ENCODE data around the gene SH2B3.

DNA sequence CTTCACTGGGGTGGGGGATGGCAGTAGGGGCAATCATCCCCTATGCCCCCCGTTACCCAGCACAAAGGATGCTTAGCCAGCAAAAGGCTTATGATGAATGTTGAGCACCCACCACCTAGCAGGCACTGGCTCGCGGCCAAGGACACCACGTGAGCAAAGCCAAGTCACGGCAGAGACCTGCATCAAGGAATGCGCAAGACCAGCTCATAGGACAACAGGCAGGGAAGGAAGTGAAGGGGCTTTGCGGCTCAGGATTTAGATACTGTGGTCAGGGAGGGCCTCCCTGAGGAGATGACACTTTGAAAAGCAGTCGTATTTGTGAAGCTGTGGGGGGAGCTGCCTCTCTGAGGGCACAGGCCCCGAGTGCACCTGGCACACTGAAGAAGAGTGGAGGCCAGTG is 32.8 kb downstream of the SH2B3 start:
- TF ChIP-seq, protein P1, sequence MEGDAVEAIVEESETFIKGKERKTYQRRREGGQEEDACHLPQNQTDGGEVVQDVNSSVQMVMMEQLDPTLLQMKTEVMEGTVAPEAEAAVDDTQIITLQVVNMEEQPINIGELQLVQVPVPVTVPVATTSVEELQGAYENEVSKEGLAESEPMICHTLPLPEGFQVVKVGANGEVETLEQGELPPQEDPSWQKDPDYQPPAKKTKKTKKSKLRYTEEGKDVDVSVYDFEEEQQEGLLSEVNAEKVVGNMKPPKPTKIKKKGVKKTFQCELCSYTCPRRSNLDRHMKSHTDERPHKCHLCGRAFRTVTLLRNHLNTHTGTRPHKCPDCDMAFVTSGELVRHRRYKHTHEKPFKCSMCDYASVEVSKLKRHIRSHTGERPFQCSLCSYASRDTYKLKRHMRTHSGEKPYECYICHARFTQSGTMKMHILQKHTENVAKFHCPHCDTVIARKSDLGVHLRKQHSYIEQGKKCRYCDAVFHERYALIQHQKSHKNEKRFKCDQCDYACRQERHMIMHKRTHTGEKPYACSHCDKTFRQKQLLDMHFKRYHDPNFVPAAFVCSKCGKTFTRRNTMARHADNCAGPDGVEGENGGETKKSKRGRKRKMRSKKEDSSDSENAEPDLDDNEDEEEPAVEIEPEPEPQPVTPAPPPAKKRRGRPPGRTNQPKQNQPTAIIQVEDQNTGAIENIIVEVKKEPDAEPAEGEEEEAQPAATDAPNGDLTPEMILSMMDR (IDR thresholded peaks at IDR 0.05; ENCODE audit: insufficient read depth, low read length, poor library complexity, severe bottlenecking), result no peak
- TF ChIP-seq EZH2phosphoT487 (conservative IDR thresholded peaks at IDR 0.05; ENCODE audit: low read length), result no peak

Measured in SU-DHL-6 (cell line).